Measurements from ENCODE around the gene FBP1. TPM values are rescaled to one million over a fixed set of nuclear protein-coding genes. Genes with fewer than 3 reads are reported as not detected.

FBP1 gene
- total RNA-seq, 6 donors from 2014 or later: 67.1 to 423 (median 158) TPM

DNA sequence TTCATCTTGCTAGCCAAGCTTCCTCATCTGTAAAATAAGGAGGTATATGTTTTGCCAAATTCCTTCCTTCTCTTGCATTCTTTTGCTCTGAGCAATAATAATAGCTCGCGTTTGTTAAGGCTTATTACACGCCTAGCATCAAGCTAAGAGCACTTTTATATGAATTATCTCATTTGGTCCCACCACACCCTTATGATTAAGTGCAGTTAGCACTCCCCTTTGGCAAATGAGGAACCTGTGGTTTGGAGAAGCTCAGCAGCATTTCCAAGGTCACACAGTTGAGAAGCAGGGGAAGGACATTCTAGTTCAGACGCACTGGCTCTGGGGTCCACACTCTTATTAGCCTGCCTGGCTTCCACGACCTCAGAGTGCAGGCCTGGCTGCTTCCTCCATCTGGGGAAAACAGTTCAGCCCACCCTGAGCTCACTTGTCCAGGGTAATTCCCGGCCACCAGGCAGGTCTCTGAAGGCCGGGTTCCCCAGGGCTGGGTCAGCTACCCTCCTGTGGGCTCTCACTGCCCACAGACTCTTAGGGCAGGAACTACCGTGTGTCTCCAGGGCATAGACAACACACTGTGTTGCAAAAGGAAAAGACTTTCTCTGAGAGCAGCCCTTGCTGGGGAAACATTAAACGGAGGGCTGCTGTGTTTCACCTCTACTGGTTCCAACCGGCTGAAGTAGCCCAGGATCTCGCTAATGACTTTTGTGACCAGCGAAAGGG lies 9.9 kb upstream of the FBP1 start:
- ATAC-seq (ENCODE audit: low FRiP score in 2 of 2) (peak; percentile 49 to 90), DNase-seq (no peak)
- Histone ChIP-seq H3K4me1 (peaks cover 0 to 11% (median 2%) of the 10 kb centered on the region in 4 donors), H3K27ac (peak overlapping the region in 2 of 4 donors; percentile 40 to 62), H3K9me3 (no peaks in the 10 kb centered on the region), H3K27me3 (no peaks in the 10 kb centered on the region), H3K36me3 (no peaks in the 10 kb centered on the region), H3K4me3 (no peak overlapping the region)
- peak in 1 of 4 donors; percentile 44 for TF ChIP-seq POLR2A (IDR thresholded peaks at IDR 0.05)
- TF ChIP-seq EP300 (IDR thresholded peaks at IDR 0.05): no peak
- TF ChIP-seq POLR2AphosphoS5 (IDR thresholded peaks at IDR 0.05): peak in 1 of 2 donors; percentile 18
- 50 to 64% methylated on average over 5 to 12 of the region's 12 CpGs for WGBS, 2 donors

- peak in 1 of 2 donors; percentile 0 for DNase-seq
- H3K27ac ChIP-seq: no peak overlapping the region
Observed at GRCh38 chr9:94648185-94648584, 8.9 kb upstream of the FBP1 start.

GRCh38 chr9:94645901-94646300 lies 6.6 kb upstream of the FBP1 start:
- TF ChIP-seq POLR2A (IDR thresholded peaks at IDR 0.05): no peak
- TF ChIP-seq EP300 (IDR thresholded peaks at IDR 0.05): no peak
- no peak for TF ChIP-seq POLR2AphosphoS5 (IDR thresholded peaks at IDR 0.05)
- no peak for TF ChIP-seq CTCF (IDR thresholded peaks at IDR 0.05)
- Histone ChIP-seq H3K27me3 (no peaks in the 10 kb centered on the region), H3K4me3 (no peak overlapping the region), H3K36me3 (no peaks in the 10 kb centered on the region), H3K4me1 (peaks cover 0 to 13% (median 6%) of the 10 kb centered on the region in 4 donors), H3K27ac (no peak overlapping the region), H3K9me3 (no peaks in the 10 kb centered on the region)
- DNase-seq (no peak), ATAC-seq (ENCODE audit: low FRiP score in 2 of 2) (no peak)
- WGBS, 2 donors: 71 to 76% methylated on average over 6 of the region's 6 CpGs

More at GRCh38 chr9:94648185-94648584, 8.9 kb upstream of the FBP1 start:
- peaks cover 0 to 13% (median 6%) of the 10 kb centered on the region in 4 donors for H3K4me1 ChIP-seq
- H3K36me3 ChIP-seq: no peaks in the 10 kb centered on the region
- no peak overlapping the region for H3K4me3 ChIP-seq
- no peaks in the 10 kb centered on the region for H3K27me3 ChIP-seq
- ATAC-seq (ENCODE audit: low FRiP score in 2 of 2): no peak
- 86 to 87% methylated on average over 2 of the region's 2 CpGs for WGBS, 2 donors
- no peaks in the 10 kb centered on the region for H3K9me3 ChIP-seq
- no peak for TF ChIP-seq POLR2AphosphoS5 (IDR thresholded peaks at IDR 0.05)
- TF ChIP-seq EP300 (IDR thresholded peaks at IDR 0.05): no peak
- TF ChIP-seq CTCF (IDR thresholded peaks at IDR 0.05): no peak

DNA sequence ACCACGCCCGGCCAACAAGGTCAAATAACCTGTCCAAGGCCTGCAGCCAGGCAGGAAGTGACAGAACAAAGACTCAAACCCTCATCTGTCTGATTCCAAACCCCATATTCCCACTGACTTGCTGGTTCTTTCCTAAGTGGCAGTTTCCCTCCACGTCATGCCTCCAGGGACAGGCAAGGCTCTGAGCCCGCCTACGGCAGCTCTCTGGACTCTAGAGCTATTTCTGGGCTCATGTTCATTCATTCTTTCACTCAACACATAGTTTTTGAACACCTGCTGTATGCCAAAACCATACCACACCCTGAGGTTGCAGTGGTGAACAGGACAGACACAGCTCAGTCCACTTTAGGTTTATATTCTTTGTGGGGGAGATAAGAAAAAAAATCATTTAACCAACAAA lies 5.2 kb upstream of the FBP1 start:
- H3K4me1 ChIP-seq: peaks cover 7 to 22% (median 14%) of the 10 kb centered on the region in 4 donors
- H3K27ac ChIP-seq: no peak overlapping the region
- H3K4me3 ChIP-seq: no peak overlapping the region
- H3K36me3 ChIP-seq: no peaks in the 10 kb centered on the region
- TF ChIP-seq CTCF (IDR thresholded peaks at IDR 0.05) (no peak), EP300 (IDR thresholded peaks at IDR 0.05) (no peak), POLR2A (IDR thresholded peaks at IDR 0.05) (no peak), POLR2AphosphoS5 (IDR thresholded peaks at IDR 0.05) (no peak)
- no peaks in the 10 kb centered on the region for H3K9me3 ChIP-seq
- WGBS, 2 donors: 74 to 85% methylated on average over 3 to 5 of the region's 5 CpGs
- H3K27me3 ChIP-seq: no peaks in the 10 kb centered on the region
- ATAC-seq (ENCODE audit: low FRiP score in 2 of 2) (no peak), DNase-seq (no peak)

- Histone ChIP-seq H3K4me1 (peaks cover 8 to 26% (median 12%) of the 10 kb centered on the region in 4 donors), H3K27me3 (no peaks in the 10 kb centered on the region), H3K36me3 (no peaks in the 10 kb centered on the region), H3K4me3 (no peak overlapping the region), H3K27ac (no peak overlapping the region), H3K9me3 (no peaks in the 10 kb centered on the region)
- no peak for DNase-seq
- no peak for ATAC-seq (ENCODE audit: low FRiP score in 2 of 2)
- WGBS, 2 donors: 61 to 65% methylated on average over 4 of the region's 4 CpGs
- TF ChIP-seq CTCF (IDR thresholded peaks at IDR 0.05): no peak
- no peak for TF ChIP-seq EP300 (IDR thresholded peaks at IDR 0.05)
- no peak for TF ChIP-seq POLR2A (IDR thresholded peaks at IDR 0.05)
- no peak for TF ChIP-seq POLR2AphosphoS5 (IDR thresholded peaks at IDR 0.05)
Observed at GRCh38 chr9:94643741-94644140, 4.4 kb upstream of the FBP1 start.

All from upper lobe of left lung (tissue), 6 donors.